Measurements from ENCODE around the gene SLC36A4.
"Not testable (repeated sequence)": the region's sequence is repeated elsewhere in the genome, so short reads cannot be mapped to it uniquely, and the experiment has no call there.

SLC36A4 gene

DNA sequence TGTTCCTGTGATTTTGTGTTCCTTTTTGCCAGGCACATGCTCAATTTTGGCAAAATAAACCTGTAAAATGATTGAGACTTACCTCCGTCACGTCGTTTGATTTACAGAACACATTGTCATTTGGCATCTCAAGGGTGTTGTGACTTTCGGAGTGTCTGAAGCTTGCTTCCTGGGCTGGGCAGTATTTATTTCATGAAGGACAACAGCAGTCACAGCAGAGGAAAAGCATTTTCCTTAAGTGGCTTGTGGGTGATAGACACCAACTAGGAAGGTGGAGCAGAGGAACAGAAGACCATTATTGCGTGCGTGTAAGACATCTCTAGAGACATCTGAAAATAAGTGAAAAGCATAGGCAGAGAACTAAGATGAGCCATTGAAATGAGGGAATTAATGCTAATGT is 80.2 kb downstream of the SLC36A4 start:
- no peak for DNase-seq

DNA sequence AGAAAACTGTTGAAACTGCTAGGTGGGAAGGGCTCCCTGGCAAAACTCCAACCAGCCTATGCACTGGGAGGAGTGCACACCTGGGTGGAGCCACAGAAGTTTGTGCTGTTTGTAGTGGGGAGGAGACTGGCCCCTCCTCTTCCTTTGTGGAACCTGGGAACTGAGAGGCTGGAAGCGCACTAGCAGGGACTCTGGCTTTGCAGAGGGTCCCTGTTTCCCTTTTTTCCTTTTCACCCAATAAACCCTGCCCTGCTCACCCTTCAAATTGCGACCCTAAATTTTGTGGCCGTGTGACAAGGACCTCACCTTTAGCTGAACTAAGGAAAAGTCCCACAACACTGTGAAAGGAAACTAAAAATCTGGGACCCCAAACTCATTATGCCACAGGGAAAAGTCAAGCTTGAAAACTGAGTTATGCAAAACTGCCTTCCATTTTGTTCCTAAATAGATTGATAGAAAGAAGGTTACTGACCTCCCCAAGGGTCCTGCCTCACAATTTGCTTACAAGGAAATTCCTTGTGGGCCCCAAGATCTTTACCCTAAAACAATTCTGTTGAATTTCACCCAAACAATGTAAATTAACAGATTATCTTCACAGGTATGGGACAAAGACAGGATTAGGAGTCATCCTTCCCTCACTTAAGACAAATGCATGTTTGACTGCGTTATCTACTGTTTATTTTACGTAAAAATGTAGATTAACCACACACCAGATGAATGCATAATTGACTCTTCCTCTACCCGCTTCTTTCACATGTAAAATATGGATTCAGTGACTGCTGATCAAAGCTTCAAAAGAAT is 81.0 kb downstream of the SLC36A4 start:
- DNase-seq, result no peak

DNA sequence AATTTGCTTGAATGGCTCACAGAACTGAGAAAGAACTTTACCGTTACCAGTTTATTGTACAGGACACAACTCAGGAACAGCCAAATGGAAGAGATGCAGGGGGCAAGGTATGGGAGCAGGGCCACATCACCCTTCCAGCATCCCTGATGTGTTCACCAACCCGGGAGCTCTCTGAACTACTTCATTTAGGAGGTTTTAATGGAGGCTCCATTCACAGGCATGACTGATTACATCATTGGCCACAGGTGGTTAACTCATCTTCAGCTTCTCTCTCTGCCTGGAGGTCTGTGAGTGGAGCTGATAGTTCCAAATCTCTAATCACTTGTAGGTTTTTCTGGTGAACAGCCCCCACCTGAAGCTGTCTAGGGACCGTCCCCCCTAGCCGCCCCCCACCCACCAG is 83.5 kb downstream of the SLC36A4 start:
- DNase-seq, result no peak

DNA sequence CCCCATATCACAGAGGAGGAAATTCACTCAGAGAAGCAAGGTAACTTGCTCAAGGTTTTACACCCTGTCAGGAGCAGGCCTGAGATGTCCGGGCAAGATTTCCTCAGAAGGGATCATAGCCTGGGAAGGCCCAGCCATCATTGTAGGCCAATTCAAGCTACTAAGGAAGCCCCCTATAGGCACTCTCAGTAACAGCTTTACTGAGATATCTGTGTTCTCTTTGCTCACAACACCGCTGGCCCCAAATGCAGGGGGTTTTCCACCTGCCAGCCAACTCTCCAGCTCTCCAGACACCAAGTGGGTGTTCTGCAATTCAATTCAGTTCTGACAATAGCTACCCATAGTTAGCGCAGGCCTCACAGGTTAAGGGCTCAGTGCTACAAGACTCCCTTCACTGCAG is 84.0 kb downstream of the SLC36A4 start:
- no peak for DNase-seq

DNA sequence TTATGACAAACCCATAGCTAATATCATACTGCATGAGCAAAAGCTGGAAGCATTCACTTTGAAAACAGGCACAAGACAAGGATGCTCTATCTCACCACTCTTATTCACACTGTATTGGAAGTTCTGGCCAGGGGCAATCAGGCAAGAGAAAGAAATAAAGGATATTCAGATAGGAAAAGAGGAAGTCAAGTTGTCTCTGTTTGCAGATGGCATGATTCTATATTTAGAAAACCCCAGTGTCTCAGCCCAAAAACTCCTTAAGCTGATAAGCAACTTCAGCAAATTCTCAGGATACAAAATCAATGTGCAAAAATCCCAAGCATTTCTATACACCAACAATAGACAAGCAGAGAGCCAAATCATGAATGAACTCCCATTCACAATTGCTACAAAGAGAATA is 86.6 kb downstream of the SLC36A4 start:
- not testable (repeated sequence) for DNase-seq

DNA sequence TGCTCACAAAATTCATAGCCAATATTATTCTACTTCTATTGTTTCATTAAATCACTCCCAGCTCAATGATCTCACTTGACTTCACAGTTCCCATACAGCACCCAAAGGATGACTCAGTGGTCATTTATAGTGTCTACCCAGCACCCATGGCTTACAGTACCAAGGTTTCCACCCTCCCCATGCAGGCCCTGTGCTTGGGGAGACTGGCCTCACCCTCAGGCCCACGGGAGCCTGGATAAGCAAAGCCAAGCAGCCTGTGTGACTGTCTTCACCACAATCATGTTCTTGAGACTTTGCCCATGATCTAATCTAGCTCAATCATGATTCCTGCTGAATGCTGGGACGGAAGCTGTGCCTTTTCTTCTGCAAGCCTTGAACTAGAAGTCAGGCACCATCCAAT is 97.6 kb downstream of the SLC36A4 start:
- no peak for DNase-seq

DNA sequence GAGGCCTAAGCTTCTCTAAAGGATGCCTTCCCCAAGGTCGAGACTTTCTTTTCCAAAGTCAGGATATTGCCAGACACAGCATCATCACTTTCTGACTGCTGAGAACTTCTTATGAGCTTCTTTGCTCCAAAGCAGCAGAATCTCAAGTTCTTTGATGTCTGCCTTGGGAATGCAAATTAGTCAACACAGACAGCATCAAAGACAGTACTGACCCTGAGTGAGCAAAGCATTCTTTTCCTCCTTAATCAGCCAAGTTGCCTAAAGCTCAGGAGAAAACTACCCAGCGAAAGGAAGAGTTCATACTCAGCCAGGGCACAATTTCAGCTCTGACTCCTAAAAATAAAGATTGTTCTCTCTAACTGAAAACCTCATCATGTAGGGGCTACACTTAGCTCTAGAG is 98.0 kb downstream of the SLC36A4 start:
- DNase-seq, result no peak

Measured in activated T-cell treated with anti-CD3 and anti-CD28 coated beads, Interleukin-2, amount 50 U/mL, for 48 hours (primary cell).